GM12864 (cell line): Measurements from ENCODE around the gene EXD2.

Experiments
- DNase-seq: peaks from one replicate; pipeline ENCODE4 v3.0.0-alpha.2; 2011; ENCODE audit warnings: low read depth
- H3K4me3 ChIP-seq: 2 replicates; pipeline ENCODE4 v1.5.1; 2011; ENCODE audit warnings: mild to moderate bottlenecking, low read depth, low read length, control low read depth
- TF ChIP-seq, protein P1 (sequence below): IDR thresholded peaks from 2 replicates; pipeline ENCODE4 v1.5.1; 2011; ENCODE audit warnings: low read depth, mild to moderate bottlenecking, moderate library complexity, low read length, control low read depth, inconsistent platforms; ENCODE audit errors: missing control alignments

Gene EXD2, protein sequence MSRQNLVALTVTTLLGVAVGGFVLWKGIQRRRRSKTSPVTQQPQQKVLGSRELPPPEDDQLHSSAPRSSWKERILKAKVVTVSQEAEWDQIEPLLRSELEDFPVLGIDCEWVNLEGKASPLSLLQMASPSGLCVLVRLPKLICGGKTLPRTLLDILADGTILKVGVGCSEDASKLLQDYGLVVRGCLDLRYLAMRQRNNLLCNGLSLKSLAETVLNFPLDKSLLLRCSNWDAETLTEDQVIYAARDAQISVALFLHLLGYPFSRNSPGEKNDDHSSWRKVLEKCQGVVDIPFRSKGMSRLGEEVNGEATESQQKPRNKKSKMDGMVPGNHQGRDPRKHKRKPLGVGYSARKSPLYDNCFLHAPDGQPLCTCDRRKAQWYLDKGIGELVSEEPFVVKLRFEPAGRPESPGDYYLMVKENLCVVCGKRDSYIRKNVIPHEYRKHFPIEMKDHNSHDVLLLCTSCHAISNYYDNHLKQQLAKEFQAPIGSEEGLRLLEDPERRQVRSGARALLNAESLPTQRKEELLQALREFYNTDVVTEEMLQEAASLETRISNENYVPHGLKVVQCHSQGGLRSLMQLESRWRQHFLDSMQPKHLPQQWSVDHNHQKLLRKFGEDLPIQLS

DNA sequence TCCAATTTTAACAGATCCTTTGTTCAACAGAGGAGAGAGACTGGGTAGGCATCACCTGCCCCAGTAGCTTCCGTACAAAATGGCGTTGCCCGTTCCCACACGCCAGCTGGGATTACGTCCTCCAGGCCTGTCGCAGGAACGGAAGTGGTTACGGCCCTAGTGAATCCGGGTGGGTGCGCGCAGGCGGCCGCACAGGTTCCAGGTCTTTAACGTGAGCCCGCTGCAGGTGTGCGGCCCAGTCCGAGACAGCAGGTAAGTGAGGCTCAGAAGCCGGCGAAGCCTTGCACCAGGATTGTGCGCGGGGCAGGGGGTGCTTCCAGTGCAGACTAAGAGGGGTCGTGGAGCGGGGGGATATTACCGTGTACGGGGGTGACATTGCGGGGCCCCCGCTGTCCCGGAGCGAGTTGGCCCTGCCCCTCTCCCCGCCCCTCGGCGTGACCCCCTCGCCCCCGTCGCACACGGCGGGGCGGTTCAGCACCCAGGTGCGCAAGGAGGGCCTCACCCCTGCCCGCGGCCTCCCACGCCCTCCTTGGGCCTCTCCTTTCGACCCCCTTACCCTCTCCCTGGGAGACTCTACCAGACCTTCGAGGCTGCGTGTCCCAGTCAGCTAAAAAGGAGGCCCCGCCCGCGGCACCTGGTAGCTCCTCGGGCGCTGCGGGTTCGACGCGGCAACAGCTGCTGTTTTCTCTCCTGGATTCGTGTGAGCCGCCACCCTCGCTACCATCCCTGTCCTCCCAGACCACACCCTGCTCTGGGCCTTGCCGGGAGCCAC lies at the start of gene EXD2:
Gene EXD2 (plus strand): TSS at position 159 of the 772 bp plus-strand sequence. CDS start 17,973 bp downstream, outside the sequence.
- TF ChIP-seq, protein P1, sequence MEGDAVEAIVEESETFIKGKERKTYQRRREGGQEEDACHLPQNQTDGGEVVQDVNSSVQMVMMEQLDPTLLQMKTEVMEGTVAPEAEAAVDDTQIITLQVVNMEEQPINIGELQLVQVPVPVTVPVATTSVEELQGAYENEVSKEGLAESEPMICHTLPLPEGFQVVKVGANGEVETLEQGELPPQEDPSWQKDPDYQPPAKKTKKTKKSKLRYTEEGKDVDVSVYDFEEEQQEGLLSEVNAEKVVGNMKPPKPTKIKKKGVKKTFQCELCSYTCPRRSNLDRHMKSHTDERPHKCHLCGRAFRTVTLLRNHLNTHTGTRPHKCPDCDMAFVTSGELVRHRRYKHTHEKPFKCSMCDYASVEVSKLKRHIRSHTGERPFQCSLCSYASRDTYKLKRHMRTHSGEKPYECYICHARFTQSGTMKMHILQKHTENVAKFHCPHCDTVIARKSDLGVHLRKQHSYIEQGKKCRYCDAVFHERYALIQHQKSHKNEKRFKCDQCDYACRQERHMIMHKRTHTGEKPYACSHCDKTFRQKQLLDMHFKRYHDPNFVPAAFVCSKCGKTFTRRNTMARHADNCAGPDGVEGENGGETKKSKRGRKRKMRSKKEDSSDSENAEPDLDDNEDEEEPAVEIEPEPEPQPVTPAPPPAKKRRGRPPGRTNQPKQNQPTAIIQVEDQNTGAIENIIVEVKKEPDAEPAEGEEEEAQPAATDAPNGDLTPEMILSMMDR, result no peak
- DNase-seq, result peak; percentile 68
- peak within 1 kb of the TSS; percentile 66 for H3K4me3 ChIP-seq

DNA sequence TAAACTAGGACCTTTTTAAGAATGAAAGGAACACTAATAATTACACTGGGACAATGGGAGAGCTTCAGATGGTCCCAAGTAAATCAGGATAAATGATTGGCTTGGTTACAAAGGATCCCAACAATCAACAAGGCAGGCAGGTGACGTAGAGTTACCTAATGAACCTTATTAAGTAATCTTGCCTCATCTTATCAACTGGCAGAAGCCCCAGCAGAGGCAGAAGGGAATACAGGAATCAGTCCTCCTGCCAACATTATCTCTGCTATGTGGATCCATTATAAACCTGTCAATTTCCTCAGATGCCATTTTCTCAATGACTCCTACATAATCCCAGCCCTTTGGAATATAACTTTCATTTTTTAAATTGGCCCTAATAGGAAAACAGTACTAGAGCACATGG lies 49.7 kb upstream of the EXD2 start:
- TF ChIP-seq, protein P1, result no peak
- DNase-seq, result no peak
- H3K4me3 ChIP-seq, result no peak overlapping the region

DNA sequence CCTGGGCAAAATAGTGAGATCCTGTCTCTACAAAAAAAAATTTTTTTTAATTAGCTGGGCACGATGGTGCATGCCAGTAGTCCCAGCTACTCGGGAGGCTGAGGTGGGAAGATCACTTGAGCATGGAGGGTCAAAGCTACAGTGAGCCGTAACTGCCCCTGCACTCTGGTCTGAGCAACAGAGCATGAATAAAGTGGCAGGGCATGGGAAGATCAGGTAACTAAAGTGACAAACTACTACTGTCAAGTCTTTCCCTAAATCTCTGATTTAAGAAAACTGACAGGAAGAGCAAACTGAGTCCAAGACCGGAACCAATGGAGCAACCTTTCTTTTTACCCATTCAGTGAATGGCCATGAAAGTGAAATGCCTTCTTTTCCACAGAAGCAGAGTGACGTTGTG lies 49.2 kb upstream of the EXD2 start:
- no peak overlapping the region for H3K4me3 ChIP-seq
- TF ChIP-seq, protein P1, result no peak
- no peak for DNase-seq

DNA sequence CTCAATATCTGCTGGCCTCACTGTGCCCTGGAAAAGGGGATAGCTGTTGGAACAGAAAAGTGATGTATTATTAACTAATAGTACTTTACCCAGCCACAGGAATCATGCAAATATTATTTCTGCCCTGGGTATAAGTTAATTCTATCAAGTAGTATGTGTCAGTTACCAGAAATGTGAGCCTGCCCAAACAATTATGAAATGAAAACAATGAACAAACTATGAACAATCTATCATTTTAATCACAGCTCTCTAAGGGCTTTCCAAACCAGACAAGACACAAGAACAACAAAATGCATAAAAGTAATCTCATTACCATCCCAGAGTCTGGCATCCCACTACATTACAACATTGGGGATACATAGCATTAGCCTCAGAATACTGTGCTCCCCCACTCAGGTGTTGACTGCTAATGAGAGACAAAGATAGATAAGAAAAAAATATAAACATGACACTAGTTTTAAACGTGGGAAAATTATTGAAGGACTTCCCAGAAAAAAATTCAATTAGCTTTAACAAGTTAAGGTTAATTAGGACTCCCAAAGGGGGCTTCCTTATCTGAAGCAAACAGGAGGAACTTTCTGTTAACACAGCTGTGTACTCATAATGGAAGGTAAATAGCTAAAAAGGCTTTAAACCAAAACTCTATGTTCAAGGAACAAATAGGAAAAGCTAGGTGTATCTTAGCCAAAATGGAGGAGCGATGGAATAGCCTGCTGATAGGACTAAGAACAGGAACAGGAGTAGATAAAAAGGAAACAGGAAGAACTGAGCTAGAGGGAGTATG lies 41.6 kb upstream of the EXD2 start:
- TF ChIP-seq, protein P1, result no peak
- no peak overlapping the region for H3K4me3 ChIP-seq
- DNase-seq, result no peak

DNA sequence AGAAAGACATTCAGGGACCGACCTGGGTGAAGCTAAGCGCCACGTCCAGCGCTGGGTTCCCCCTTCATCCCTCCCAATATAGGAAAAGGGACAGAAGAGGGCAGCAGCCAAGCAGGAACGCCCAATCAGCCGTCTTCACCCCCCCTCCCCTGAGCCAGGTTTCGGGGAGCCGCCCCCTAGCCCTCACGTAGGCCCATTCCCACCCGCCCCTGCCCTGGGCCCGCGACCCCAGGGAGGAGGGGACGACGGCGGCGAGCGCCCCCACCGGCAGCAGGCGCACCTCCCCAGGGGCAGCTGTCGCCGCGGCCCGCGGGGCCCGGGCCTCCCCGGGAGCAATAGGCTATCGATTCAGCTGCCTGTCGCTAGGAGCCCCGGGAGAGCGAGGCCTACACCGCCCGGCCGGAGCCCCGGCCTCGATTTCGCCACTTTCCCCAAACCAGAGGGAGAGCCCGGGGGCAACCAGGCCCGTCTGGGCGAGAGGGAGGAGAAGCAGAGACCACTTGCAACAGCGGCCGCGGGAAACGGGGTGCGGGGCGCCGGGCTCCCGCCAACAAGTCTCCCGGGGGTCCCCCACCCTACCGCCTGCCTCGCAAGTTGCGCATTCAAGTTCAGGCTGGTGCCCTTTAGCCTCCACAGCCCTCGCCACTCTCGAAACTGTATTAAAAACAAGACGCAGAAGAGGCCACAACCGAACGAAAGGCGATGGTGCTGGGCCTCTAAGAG lies 39.7 kb upstream of the EXD2 start:
- H3K4me3 ChIP-seq, result peak overlapping the region; percentile 95
- no peak for DNase-seq
- TF ChIP-seq, protein P1, result peak; percentile 66
